CD4-positive, alpha-beta T cell treated with Interleukin-15 for 4 hours (primary cell): ENCODE data around the gene HDAC11.
"Not testable (repeated sequence)": the region's sequence is repeated elsewhere in the genome, so short reads cannot be mapped to it uniquely, and the experiment has no call there.

Source experiments
- DNase-seq: peaks from one replicate; pipeline ENCODE4 v3.0.0-alpha.2; 2020; ENCODE audit warnings: low spot score

The HDAC11 gene

GRCh38 chr3:13507570-13508339 is 27.6 kb downstream of the HDAC11 start:
- DNase-seq, result no peak

- no peak for DNase-seq
Measured at GRCh38 chr3:13508496-13508895, 28.4 kb downstream of the HDAC11 start.

GRCh38 chr3:13509059-13509815 is 29.1 kb downstream of the HDAC11 start:
- no peak for DNase-seq

GRCh38 chr3:13509816-13510192 is 29.7 kb downstream of the HDAC11 start:
- no peak for DNase-seq

- DNase-seq, result no peak
Measured at GRCh38 chr3:13512451-13512850, 32.3 kb downstream of the HDAC11 start.

- no peak for DNase-seq
Measured at GRCh38 chr3:13513051-13513912, 33.2 kb downstream of the HDAC11 start.

GRCh38 chr3:13513913-13514517 is 33.9 kb downstream of the HDAC11 start:
- DNase-seq, result no peak

GRCh38 chr3:13514639-13515435 is 34.7 kb downstream of the HDAC11 start:
- no peak for DNase-seq

- DNase-seq, result no peak
Measured at GRCh38 chr3:13515786-13516759, 36.0 kb downstream of the HDAC11 start.

- no peak for DNase-seq
Measured at GRCh38 chr3:13516760-13517135, 36.6 kb downstream of the HDAC11 start.

- DNase-seq, result no peak
Measured at GRCh38 chr3:13517253-13517977, 37.3 kb downstream of the HDAC11 start.

- no peak for DNase-seq
Measured at GRCh38 chr3:13518516-13518953, 38.4 kb downstream of the HDAC11 start.

GRCh38 chr3:13519006-13519791 is 39.1 kb downstream of the HDAC11 start:
- no peak for DNase-seq

GRCh38 chr3:13520326-13520880 is 40.3 kb downstream of the HDAC11 start:
- no peak for DNase-seq

GRCh38 chr3:13521309-13521708 is 41.2 kb downstream of the HDAC11 start:
- DNase-seq, result no peak

GRCh38 chr3:13521749-13522148 is 41.6 kb downstream of the HDAC11 start:
- not testable (repeated sequence) for DNase-seq

- DNase-seq, result no peak
Measured at GRCh38 chr3:13522236-13522635, 42.1 kb downstream of the HDAC11 start.

GRCh38 chr3:13524979-13525669 is 45.0 kb downstream of the HDAC11 start:
- no peak for DNase-seq
